HepG2 (cell line): ENCODE measurements around the gene GKN1. TPM values are rescaled to one million over a fixed set of nuclear protein-coding genes. Genes with fewer than 3 reads are reported as not detected.
A peak's percentile ranks its signal among the peaks of the same experiment; 100 is the strongest.

Experiments
- AGO1 ChIP-seq: fragments of 200-400 bp; formaldehyde crosslinking; IDR thresholded peaks from 2 replicates; pipeline ENCODE4 v1.6.1; 2017; ENCODE audit warnings: mild to moderate bottlenecking, low read depth, low read length, moderate library complexity; ENCODE audit not compliant: poor library complexity, severe bottlenecking
- ELF3 ChIP-seq: IDR thresholded peaks from 2 replicates; pipeline ENCODE4 v1.6.1; 2016; ENCODE audit warnings: missing genetic modification reagents, missing compliant biosample characterization
- KAT8 ChIP-seq: IDR thresholded peaks from 2 replicates; pipeline ENCODE4 v1.6.1; 2016; ENCODE audit warnings: missing genetic modification reagents, missing compliant biosample characterization
- KMT2A ChIP-seq: sonication (generic); formaldehyde crosslinking; IDR thresholded peaks from 2 replicates; pipeline ENCODE4 v1.4.0; 2020; ENCODE audit warnings: missing genetic modification reagents
- NFRKB ChIP-seq: fragments of 450-650 bp; IDR thresholded peaks from 2 replicates; pipeline ENCODE4 v1.6.1; 2017
- PLRG1 ChIP-seq: fragments of 450-650 bp; conservative IDR thresholded peaks from 2 replicates; pipeline ENCODE4 v1.6.1; 2016
- SAP130 ChIP-seq: IDR thresholded peaks from 2 replicates; pipeline ENCODE4 v1.6.1; 2016; ENCODE audit warnings: low read depth
- SATB2 ChIP-seq: sonication (generic); formaldehyde crosslinking; IDR thresholded peaks from 2 replicates; pipeline ENCODE4 v1.5.0; 2020; ENCODE audit warnings: missing genetic modification reagents
- ZNF335 ChIP-seq: sonication (generic); formaldehyde crosslinking; IDR thresholded peaks from 2 replicates; pipeline ENCODE4 v1.4.0; 2020; ENCODE audit warnings: missing genetic modification reagents
- ZNF879 ChIP-seq: sonication (generic); formaldehyde crosslinking; IDR thresholded peaks from 2 replicates; pipeline ENCODE4 v1.8.1; 2023; ENCODE audit warnings: missing genetic modification reagents
- polyA plus RNA-seq, 8 experiments: library from polyadenylated mRNA; depleted of rRNA in 3 of 8; stranded (reverse) in 7 of 8; unstranded in 1 of 8; fragments of >200 nt; fragmentation: Illumina TruSeq in 4 of 8; extraction: Trizol in 4 of 8; gene quantifications; 2 replicates each; pipeline versions ENCODE4 v1.2.1 to v1.2.3, GENCODE V29; 2011 to 2016; ENCODE audit warnings: low read depth in 4 of 8, missing spikeins in 1 of 8, mixed read lengths in 1 of 8; ENCODE audit not compliant: insufficient read depth in 1 of 8
- total RNA-seq, 5 experiments: library from RNA; depleted of rRNA; stranded (reverse); fragments of >200 nt; fragmentation: Illumina TruSeq; extraction: Trizol; gene quantifications; 2 replicates each; pipeline ENCODE4 v1.2.3, GENCODE V29; 2016; ENCODE audit warnings: low read depth in 1 of 5
- TF ChIP-seq, protein P1 (sequence below): fragments of 450-650 bp; IDR thresholded peaks from 2 replicates; pipeline ENCODE4 v1.6.1; 2017
- TF ChIP-seq, protein P2 (sequence below): sonication (generic); formaldehyde crosslinking; IDR thresholded peaks from 2 replicates; pipeline ENCODE4 v1.4.0; 2020; ENCODE audit warnings: missing genetic modification reagents
- TF ChIP-seq, protein P3 (sequence below): sonication (generic); formaldehyde crosslinking; IDR thresholded peaks from 2 replicates; pipeline ENCODE4 v1.5.1; 2020; ENCODE audit warnings: mild to moderate bottlenecking, missing genetic modification reagents
- TF ChIP-seq, protein P4 (sequence below): sonication (generic); formaldehyde crosslinking; IDR thresholded peaks from 2 replicates; pipeline ENCODE4 v1.4.0; 2020; ENCODE audit warnings: mild to moderate bottlenecking, missing genetic modification reagents
- TF ChIP-seq, protein P5 (sequence below): IDR thresholded peaks from 2 replicates; pipeline ENCODE4 v1.6.1; 2016; ENCODE audit warnings: missing biosample characterization, missing genetic modification reagents, low read depth
- TF ChIP-seq, protein P6 (sequence below): sonication (generic); formaldehyde crosslinking; IDR thresholded peaks from 2 replicates; pipeline ENCODE4 v1.5.1; 2020; ENCODE audit warnings: mild to moderate bottlenecking, moderate library complexity, missing genetic modification reagents

The GKN1 gene
- total and polyA plus RNA-seq, 2 of the 13 experiments (the other 11 are each of a cell fraction or from before 2014, with no cell fraction given): not detected

DNA sequence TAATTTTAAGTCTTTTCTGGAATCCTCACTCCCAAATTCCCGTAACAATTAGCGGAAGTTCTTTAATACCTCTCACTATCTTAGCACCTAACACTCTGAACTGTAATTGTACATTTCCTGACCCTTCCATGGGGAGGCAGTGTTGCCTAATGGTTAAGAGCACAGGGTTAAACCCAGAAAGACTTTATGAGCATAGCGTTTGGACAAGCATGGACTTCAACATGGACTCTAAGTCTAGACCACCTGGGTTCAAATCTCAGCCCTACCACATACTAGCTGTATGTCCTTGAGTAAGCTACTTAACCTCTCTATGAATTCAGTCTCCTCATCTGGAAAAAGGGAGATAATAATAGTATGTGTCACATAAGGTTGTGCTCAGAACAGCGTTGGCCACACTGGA lies 51.6 kb downstream of the GKN1 start (continued):
- TF ChIP-seq, protein P1, sequence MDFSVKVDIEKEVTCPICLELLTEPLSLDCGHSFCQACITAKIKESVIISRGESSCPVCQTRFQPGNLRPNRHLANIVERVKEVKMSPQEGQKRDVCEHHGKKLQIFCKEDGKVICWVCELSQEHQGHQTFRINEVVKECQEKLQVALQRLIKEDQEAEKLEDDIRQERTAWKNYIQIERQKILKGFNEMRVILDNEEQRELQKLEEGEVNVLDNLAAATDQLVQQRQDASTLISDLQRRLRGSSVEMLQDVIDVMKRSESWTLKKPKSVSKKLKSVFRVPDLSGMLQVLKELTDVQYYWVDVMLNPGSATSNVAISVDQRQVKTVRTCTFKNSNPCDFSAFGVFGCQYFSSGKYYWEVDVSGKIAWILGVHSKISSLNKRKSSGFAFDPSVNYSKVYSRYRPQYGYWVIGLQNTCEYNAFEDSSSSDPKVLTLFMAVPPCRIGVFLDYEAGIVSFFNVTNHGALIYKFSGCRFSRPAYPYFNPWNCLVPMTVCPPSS: no peak
- no peak for TF ChIP-seq AGO1
- TF ChIP-seq ELF3 (CRISPR knock-in tag): 0 out of 2 replicates have a peak, but pooled peaks have one; percentile 50
- TF ChIP-seq, protein P2, sequence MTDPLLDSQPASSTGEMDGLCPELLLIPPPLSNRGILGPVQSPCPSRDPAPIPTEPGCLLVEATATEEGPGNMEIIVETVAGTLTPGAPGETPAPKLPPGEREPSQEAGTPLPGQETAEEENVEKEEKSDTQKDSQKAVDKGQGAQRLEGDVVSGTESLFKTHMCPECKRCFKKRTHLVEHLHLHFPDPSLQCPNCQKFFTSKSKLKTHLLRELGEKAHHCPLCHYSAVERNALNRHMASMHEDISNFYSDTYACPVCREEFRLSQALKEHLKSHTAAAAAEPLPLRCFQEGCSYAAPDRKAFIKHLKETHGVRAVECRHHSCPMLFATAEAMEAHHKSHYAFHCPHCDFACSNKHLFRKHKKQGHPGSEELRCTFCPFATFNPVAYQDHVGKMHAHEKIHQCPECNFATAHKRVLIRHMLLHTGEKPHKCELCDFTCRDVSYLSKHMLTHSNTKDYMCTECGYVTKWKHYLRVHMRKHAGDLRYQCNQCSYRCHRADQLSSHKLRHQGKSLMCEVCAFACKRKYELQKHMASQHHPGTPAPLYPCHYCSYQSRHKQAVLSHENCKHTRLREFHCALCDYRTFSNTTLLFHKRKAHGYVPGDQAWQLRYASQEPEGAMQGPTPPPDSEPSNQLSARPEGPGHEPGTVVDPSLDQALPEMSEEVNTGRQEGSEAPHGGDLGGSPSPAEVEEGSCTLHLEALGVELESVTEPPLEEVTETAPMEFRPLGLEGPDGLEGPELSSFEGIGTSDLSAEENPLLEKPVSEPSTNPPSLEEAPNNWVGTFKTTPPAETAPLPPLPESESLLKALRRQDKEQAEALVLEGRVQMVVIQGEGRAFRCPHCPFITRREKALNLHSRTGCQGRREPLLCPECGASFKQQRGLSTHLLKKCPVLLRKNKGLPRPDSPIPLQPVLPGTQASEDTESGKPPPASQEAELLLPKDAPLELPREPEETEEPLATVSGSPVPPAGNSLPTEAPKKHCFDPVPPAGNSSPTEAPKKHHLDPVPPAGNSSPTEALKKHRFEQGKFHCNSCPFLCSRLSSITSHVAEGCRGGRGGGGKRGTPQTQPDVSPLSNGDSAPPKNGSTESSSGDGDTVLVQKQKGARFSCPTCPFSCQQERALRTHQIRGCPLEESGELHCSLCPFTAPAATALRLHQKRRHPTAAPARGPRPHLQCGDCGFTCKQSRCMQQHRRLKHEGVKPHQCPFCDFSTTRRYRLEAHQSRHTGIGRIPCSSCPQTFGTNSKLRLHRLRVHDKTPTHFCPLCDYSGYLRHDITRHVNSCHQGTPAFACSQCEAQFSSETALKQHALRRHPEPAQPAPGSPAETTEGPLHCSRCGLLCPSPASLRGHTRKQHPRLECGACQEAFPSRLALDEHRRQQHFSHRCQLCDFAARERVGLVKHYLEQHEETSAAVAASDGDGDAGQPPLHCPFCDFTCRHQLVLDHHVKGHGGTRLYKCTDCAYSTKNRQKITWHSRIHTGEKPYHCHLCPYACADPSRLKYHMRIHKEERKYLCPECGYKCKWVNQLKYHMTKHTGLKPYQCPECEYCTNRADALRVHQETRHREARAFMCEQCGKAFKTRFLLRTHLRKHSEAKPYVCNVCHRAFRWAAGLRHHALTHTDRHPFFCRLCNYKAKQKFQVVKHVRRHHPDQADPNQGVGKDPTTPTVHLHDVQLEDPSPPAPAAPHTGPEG (CRISPR knock-in tag): no peak
- TF ChIP-seq, protein P3, sequence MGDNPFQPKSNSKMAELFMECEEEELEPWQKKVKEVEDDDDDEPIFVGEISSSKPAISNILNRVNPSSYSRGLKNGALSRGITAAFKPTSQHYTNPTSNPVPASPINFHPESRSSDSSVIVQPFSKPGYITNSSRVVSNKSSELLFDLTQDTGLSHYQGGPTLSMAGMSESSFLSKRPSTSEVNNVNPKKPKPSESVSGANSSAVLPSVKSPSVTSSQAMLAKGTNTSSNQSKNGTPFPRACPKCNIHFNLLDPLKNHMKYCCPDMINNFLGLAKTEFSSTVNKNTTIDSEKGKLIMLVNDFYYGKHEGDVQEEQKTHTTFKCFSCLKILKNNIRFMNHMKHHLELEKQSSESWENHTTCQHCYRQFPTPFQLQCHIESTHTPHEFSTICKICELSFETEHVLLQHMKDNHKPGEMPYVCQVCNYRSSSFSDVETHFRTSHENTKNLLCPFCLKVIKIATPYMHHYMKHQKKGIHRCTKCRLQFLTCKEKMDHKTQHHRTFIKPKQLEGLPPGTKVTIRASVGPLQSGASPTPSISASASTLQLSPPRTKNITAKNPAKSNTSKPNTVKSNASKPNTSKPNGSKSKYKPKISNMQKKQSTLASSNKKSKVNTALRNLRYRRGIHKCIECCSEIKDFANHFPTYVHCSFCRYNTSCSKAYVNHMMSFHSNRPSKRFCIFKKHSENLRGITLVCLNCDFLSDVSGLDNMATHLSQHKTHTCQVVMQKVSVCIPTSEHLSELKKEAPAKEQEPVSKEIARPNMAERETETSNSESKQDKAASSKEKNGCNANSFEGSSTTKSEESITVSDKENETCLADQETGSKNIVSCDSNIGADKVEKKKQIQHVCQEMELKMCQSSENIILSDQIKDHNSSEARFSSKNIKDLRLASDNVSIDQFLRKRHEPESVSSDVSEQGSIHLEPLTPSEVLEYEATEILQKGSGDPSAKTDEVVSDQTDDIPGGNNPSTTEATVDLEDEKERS (CRISPR knock-in tag): no peak
- no peak; the same call in 1 of the 2 replicates for TF ChIP-seq KAT8 (CRISPR knock-in tag)
- TF ChIP-seq, protein P4, sequence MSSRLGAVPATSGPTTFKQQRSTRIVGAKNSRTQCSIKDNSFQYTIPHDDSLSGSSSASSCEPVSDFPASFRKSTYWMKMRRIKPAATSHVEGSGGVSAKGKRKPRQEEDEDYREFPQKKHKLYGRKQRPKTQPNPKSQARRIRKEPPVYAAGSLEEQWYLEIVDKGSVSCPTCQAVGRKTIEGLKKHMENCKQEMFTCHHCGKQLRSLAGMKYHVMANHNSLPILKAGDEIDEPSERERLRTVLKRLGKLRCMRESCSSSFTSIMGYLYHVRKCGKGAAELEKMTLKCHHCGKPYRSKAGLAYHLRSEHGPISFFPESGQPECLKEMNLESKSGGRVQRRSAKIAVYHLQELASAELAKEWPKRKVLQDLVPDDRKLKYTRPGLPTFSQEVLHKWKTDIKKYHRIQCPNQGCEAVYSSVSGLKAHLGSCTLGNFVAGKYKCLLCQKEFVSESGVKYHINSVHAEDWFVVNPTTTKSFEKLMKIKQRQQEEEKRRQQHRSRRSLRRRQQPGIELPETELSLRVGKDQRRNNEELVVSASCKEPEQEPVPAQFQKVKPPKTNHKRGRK (CRISPR knock-in tag): no peak
- TF ChIP-seq, protein P5, sequence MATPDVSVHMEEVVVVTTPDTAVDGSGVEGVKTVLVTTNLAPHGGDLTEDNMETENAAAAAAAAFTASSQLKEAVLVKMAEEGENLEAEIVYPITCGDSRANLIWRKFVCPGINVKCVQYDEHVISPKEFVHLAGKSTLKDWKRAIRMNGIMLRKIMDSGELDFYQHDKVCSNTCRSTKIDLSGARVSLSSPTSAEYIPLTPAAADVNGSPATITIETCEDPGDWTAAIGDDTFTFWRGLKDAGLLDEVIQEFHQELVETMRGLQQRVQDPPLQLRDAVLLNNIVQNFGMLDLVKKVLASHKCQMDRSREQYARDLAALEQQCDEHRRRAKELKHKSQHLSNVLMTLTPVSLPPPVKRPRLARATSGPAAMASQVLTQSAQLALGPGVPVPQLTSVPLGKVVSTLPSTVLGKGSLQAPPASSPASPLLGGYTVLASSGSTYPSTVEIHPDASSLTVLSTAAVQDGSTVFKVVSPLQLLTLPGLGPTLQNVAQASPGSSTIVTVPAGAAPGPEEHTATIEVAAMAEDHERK (CRISPR knock-in tag): no peak
- TF ChIP-seq, protein P6, sequence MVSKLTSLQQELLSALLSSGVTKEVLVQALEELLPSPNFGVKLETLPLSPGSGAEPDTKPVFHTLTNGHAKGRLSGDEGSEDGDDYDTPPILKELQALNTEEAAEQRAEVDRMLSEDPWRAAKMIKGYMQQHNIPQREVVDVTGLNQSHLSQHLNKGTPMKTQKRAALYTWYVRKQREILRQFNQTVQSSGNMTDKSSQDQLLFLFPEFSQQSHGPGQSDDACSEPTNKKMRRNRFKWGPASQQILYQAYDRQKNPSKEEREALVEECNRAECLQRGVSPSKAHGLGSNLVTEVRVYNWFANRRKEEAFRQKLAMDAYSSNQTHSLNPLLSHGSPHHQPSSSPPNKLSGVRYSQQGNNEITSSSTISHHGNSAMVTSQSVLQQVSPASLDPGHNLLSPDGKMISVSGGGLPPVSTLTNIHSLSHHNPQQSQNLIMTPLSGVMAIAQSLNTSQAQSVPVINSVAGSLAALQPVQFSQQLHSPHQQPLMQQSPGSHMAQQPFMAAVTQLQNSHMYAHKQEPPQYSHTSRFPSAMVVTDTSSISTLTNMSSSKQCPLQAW: peak; percentile 51; the same call in 1 of the 2 replicates
- TF ChIP-seq KMT2A (CRISPR knock-in tag): no peak
- 0 out of 2 replicates have a peak, but pooled peaks have one; percentile 43 for TF ChIP-seq ZNF335
- no peak for TF ChIP-seq ZNF879 (CRISPR knock-in tag)
- no peak for TF ChIP-seq NFRKB
- no peak for TF ChIP-seq PLRG1
- no peak for TF ChIP-seq SAP130 (CRISPR knock-in tag)
- TF ChIP-seq SATB2: no peak
